Activated naive CD4-positive, alpha-beta T cell treated with anti-CD3 and anti-CD28 coated beads, Interleukin-2, amount 10 ng/mL, durations not matched to agents 7 days and 5 days (primary cell): ENCODE measurements around the gene VILL.
"Not testable (repeated sequence)": the region's sequence is repeated elsewhere in the genome, so short reads cannot be mapped to it uniquely, and the experiment has no call there.

ENCODE experiments used
- CTCF ChIA-PET: fragments of 350-600 bp; sonication (Branson Sonifier 250); formaldehyde crosslinking; loops from one replicate; lab custom pipeline; 2021; ENCODE audit warnings: antibody characterized with exemption; lab: Charles Lee
- DNase-seq: peaks from one replicate; pipeline ENCODE4 v3.0.0-alpha.2; 2020
- H3K27ac Mint-ChIP-seq: one replicate; pipeline ENCODE4 v1.8.0; 2021; ENCODE audit warnings: mild to moderate bottlenecking, moderate library complexity, mixed read lengths
- H3K27me3 Mint-ChIP-seq: one replicate; pipeline ENCODE4 v1.8.0; 2021; ENCODE audit warnings: mild to moderate bottlenecking, mixed read lengths
- H3K36me3 Mint-ChIP-seq: one replicate; pipeline ENCODE4 v1.8.0; 2021; ENCODE audit warnings: mixed read lengths
- H3K4me1 Mint-ChIP-seq: one replicate; pipeline ENCODE4 v1.8.0; 2021; ENCODE audit warnings: mixed read lengths
- H3K4me3 Mint-ChIP-seq: one replicate; pipeline ENCODE4 v1.8.0; 2021; ENCODE audit warnings: mild to moderate bottlenecking, moderate library complexity, mixed read lengths
- H3K9me3 Mint-ChIP-seq: one replicate; pipeline ENCODE4 v1.8.0; 2021; ENCODE audit warnings: mixed read lengths

Gene VILL

DNA sequence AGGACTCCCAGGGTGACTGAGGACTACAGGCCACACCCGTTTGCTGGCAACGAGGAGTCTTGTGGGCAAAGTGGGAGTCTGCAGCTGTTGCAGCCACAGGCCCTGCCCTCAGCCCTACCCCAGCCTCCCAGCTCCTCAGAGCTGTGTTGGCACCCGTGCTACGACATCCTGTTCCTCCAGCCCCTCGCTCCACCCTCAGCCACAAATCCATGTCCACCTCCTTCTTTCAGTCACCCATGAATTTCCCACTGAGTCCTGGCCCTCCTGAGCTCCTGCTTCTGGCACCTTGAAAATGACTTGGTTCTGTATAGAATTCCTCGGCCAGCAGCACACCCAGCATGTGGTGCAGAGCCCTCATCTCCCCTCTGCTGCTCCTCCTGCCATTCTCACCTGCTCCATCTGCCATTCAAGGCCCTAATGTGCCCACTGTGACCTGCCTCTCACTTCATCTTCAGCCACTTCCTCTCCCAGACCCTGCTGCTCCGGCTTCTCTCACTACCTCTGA, 20.9 kb upstream of the VILL start:
- H3K4me1 Mint-ChIP-seq: peaks cover 2% of the 10 kb centered on the region
- H3K27ac Mint-ChIP-seq: no peak overlapping the region

DNA sequence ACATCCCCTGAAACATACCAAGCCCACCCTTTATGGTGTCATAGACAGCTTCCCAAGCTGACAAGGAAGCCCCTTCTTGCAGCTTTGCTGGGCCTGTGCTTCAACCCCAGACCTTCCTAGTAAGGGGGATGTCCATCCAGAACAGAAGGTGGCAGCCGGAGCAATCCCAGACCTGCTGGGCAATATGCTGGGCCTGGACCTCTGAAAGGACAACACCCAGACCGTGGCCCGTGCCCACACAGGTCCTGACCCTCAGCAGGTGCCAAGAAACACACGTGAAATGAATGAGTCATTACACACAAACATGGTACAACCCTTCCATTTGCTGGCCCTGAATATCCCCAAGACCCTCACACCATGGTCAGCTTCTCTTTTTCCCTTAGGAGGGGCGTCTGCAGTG, 19.8 kb upstream of the VILL start:
- Mint-ChIP-seq H3K4me3 (no peak overlapping the region), H3K9me3 (no peaks in the 10 kb centered on the region), H3K27me3 (peaks cover 5% of the 10 kb centered on the region), H3K4me1 (peaks cover 6% of the 10 kb centered on the region), H3K27ac (no peak overlapping the region), H3K36me3 (no peaks in the 10 kb centered on the region)
- DNase-seq: no peak
- CTCF ChIA-PET: interaction anchor here (1.3 to 5.0 kb wide), 2 partner anchors 26 to 106 kb away, joined by 6 to 37 read pairs; no protein-coding TSS in a partner anchor

More for the DNA sequence above, 20.9 kb upstream of the VILL start:
- no peaks in the 10 kb centered on the region for H3K9me3 Mint-ChIP-seq
- H3K4me3 Mint-ChIP-seq: no peak overlapping the region
- CTCF ChIA-PET: interaction anchor here (0.8 to 5.0 kb wide), 5 partner anchors 13 to 105 kb away, joined by 3 to 37 read pairs (median 6); no protein-coding TSS in a partner anchor
- no peaks in the 10 kb centered on the region for H3K36me3 Mint-ChIP-seq
- H3K27me3 Mint-ChIP-seq: peaks cover 13% of the 10 kb centered on the region
- DNase-seq: no peak

DNA sequence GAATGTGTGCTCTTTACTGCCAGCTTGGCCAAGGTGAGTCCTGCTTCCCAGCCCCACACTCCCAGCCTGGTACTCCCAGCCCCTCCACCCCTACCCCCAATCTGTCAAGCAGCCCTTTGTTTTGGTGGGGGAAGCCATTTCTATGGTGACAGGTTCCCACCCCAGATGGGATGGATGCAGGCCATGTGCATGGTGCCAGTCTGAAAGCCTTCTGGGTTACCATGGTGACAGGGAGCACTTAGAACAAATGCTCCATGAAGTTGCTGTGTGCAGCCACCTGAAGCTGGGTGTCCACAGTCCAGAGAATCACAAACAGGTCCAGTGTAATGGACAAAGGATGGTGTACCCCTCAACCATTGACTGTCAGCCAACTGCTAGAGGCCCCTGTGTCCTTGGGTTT, 19.1 kb upstream of the VILL start:
- H3K36me3 Mint-ChIP-seq: no peaks in the 10 kb centered on the region
- H3K9me3 Mint-ChIP-seq: no peaks in the 10 kb centered on the region
- DNase-seq: no peak
- no peak overlapping the region for H3K4me3 Mint-ChIP-seq
- no peak overlapping the region for H3K27ac Mint-ChIP-seq
- CTCF ChIA-PET: interaction anchor here (5.2 kb wide), 1 partner anchor 31 kb away, joined by 60 read pairs; no protein-coding TSS in a partner anchor
- peaks cover 4% of the 10 kb centered on the region for H3K27me3 Mint-ChIP-seq
- H3K4me1 Mint-ChIP-seq: peaks cover 6% of the 10 kb centered on the region

DNA sequence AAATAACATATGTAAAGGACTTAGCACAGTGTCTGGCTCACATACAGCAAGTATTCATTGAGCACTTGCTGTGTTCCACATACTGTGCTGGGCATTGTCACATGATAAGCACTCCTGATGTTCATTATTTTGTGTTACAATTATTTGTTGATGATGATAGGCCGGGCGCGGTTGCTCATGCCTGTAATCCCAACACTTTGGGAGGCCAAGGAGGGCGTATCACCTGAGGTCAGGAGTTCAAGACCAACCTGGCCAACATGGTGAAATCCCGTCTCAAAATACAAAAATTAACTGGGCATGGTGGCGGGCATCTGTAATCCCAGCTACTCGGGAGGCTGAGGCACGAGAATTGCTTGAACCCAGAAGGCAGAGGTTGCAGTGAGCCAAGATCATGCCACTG, 18.5 kb upstream of the VILL start:
- H3K36me3 Mint-ChIP-seq, DNase-seq, H3K9me3 Mint-ChIP-seq, H3K27me3 Mint-ChIP-seq, H3K4me3 Mint-ChIP-seq, H3K27ac Mint-ChIP-seq, H3K4me1 Mint-ChIP-seq: not testable (repeated sequence)
- CTCF ChIA-PET: interaction anchor here (1.7 to 5.2 kb wide), 2 partner anchors 31 to 375 kb away, joined by 3 to 60 read pairs; partner anchors contain the start of gene XYLB

DNA sequence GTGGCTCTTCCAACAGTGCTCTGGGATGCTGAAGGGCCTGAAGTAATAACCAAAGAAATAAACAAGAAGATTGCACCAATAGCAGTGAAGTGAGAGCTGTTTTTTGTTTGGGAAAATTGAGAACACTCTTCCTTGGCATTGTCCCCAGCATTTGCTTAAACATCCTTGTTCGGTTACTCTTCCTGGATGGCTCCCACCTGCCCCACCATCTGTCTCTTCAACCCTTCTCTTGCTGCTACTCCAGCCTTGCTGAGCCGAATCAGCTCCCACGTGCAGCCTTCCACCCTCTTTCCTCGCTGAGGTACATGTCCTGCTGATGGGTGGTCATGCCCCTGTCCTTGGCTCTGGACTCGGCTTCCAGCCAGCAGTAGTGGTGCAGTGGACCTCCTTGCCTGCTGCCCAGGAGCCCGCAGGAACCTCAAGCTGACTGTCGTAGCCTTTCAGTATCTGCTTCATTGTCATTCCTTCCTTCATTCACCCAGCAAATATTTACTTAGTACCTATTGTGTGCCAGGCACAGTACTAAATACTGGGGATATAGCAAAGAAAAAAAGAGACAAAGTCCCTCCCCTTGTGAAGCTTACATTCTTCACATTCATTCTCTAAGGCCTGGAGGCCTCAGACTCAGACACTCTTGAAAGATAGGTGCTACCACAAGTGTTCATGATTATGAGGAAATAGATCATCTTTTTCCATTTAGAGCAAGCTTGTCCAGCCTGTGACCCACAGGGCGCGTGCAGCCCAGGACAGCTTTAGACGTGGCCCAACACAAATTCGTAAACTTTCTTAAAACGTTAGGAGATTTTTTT, 17.1 kb upstream of the VILL start:
- Mint-ChIP-seq H3K36me3 (no peaks in the 10 kb centered on the region), H3K4me1 (peaks cover 6% of the 10 kb centered on the region), H3K9me3 (no peaks in the 10 kb centered on the region), H3K27ac (no peak overlapping the region), H3K4me3 (no peak overlapping the region), H3K27me3 (no peaks in the 10 kb centered on the region)
- DNase-seq: no peak
- CTCF ChIA-PET: interaction anchor here (0.6 to 5.2 kb wide), 15 partner anchors 8 to 690 kb away, joined by 3 to 60 read pairs (median 5); partner anchors contain the start of genes DLEC1, EXOG and XYLB

DNA sequence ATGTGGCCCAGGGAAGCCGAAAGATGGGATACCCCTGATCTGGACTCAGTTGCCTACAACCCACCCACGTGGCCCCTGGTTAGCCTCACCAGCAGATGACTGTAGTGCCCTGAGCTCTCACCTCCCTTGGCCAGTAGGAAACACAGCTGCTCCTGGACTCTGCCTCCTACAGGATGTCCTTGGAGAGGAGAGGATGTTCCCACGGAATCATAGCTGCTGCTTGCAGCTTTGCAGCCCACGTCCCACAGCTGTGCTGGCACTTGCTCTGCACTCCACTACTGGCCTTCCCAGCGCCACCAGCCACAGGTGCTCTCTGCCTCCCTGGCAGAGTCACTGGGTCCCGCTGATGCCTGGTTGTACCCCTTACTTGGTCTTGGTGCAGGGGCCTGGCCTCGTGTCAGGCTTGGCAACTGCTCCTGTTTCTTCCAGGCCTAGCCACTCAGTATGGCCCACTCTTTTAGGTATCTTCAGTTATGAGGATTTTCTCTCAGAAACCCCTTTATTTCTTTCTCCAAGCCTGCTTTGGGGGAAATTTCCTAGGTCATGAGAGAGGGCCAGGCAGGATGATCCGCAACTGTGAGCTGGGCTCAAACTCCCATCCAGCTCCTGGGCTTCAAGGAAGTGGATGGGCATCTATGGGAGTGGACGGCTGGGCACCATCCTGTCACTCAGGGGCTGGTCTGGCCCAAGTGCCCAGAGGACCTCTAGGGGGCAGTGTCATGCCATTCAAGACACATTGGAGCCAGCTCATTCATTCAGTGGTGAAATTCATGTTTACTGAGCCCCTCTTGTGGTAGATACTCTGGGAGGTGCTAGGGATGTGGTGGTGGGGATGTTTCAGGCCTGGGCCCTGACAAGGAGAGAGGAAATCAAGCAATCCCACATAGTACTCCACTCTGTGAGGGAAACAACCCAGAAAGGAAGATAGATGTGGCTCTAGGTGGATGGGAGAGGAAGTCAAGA, 16.2 kb upstream of the VILL start:
- Mint-ChIP-seq H3K27ac (no peak overlapping the region), H3K27me3 (no peaks in the 10 kb centered on the region)
- DNase-seq: peak; percentile 82

DNA sequence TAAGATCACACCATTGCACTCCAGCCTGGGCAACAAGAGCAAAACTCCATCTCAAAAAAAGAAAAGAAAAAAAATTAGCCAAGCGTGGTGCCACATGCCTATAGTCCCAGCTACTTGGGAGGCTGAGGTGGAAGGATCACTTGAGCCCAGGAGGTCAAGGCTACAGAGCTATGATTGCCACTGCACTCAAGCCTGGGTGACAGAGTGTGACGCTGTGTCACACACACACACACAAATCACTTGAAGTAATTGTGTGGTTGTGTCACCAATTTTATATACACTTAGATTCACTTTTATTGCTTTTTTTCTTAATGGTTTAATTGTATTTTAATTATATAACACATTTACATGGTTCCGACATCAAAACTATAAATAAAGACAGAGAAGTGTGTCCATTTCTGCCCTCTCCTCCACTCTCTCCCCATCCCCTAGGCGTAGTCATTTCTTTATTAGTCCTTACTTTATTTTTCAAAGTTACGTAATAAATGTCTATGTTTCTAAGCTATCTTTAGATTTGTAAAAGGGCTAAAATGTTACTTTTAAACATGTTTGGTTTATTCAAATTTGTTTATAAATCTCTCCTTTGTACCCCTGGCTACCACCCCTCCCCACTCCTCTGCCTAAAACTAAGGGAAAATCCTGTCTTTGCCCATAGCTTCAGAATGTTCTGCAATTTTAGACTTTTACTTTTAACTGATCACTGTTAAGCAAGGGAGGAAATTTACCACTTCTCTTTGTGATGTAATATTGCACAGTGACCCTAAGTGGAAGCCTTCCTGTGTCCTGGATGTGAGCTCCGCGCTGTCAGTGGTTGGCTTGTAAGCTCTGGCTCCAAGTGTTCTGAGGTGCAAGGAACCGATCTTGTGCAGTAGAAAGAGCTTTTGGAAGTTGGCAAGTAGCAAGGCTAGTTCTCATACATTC, 10.8 kb upstream of the VILL start:
- CTCF ChIA-PET: interaction anchor here (1.0 to 1.8 kb wide), 5 partner anchors 12 to 672 kb away, joined by 3 to 9 read pairs (median 3); no protein-coding TSS in a partner anchor
- H3K27ac Mint-ChIP-seq: no peak overlapping the region
- no peak for DNase-seq
- H3K27me3 Mint-ChIP-seq: no peaks in the 10 kb centered on the region
- no peaks in the 10 kb centered on the region for H3K36me3 Mint-ChIP-seq
- peaks cover 3% of the 10 kb centered on the region for H3K4me1 Mint-ChIP-seq
- H3K9me3 Mint-ChIP-seq: no peaks in the 10 kb centered on the region
- no peak overlapping the region for H3K4me3 Mint-ChIP-seq

More for the DNA sequence above, 16.2 kb upstream of the VILL start:
- Mint-ChIP-seq H3K36me3 (no peaks in the 10 kb centered on the region), H3K4me1 (peaks cover 6% of the 10 kb centered on the region), H3K4me3 (no peak overlapping the region), H3K9me3 (no peaks in the 10 kb centered on the region)
- CTCF ChIA-PET: interaction anchor here (0.6 to 5.2 kb wide), 27 partner anchors 9 to 689 kb away, joined by 3 to 60 read pairs (median 4); partner anchors contain the start of genes DLEC1, EXOG and XYLB

DNA sequence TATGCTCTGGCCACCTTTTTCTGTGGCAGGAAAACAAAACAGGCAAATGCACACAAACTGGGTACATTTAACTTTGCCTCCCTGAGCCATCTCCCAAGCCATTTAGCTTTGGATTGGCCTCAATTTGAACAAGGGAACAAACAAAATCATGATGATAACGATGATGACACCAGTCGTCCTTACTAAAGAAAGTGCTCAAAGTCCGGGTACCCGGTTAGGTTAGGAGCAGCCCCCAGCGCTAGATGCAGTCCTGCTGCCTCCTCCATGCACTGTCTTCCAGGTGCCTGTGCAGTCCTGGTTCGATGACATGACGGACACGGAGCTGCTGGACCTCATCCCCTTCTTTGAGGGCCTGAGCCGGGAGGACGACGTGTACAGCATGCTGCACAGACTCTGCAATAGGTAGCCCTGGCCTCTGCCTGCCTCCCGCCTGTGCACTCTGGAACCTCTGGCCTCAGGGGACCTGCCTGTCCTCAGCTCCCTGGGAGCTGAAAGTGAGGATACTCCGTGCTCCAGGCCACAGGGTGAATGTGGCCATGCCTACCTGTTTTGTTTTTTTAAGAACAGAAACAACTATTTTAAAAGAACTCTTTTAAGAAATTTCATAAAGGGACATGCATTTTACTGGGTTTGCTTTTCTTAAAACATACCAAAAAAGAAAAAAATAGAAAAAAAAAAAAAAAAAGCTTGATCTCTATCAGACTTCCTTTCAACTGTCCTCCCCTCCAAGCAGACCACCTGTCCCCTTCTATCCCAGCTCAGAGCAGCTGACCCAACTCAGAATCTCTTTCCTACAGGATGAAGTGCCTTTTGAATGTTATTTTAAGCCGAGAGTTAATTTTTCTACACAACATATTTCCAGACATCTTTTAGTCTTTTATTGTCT, 9.9 kb upstream of the VILL start:
- H3K9me3 Mint-ChIP-seq: no peaks in the 10 kb centered on the region
- H3K36me3 Mint-ChIP-seq: no peaks in the 10 kb centered on the region
- CTCF ChIA-PET: interaction anchor here (1.0 to 1.8 kb wide), 3 partner anchors 13 to 671 kb away, joined by 3 to 9 read pairs (median 4); no protein-coding TSS in a partner anchor
- H3K4me1 Mint-ChIP-seq: no peaks in the 10 kb centered on the region
- no peak overlapping the region for H3K4me3 Mint-ChIP-seq
- H3K27ac Mint-ChIP-seq: no peak overlapping the region
- DNase-seq: no peak
- no peaks in the 10 kb centered on the region for H3K27me3 Mint-ChIP-seq

DNA sequence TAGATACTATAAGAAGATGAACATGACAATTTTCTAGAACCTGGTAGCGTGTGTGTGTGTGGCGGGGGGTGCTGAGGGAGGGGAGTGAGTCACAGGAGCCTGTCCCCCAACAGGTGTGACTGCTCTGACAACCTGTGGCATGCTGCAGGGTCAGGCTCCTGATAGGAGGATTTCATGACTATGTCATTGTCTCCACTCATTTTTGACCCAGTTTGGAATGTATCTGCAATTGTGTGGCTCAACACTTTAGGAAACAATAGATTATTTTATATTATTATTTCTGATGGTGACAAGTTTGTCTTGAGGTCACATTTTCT, 9.3 kb upstream of the VILL start:
- Mint-ChIP-seq H3K9me3 (no peaks in the 10 kb centered on the region), H3K4me1 (no peaks in the 10 kb centered on the region), H3K27me3 (no peaks in the 10 kb centered on the region), H3K36me3 (no peaks in the 10 kb centered on the region), H3K4me3 (no peak overlapping the region), H3K27ac (no peak overlapping the region)
- CTCF ChIA-PET: no interaction called here
- no peak for DNase-seq

DNA sequence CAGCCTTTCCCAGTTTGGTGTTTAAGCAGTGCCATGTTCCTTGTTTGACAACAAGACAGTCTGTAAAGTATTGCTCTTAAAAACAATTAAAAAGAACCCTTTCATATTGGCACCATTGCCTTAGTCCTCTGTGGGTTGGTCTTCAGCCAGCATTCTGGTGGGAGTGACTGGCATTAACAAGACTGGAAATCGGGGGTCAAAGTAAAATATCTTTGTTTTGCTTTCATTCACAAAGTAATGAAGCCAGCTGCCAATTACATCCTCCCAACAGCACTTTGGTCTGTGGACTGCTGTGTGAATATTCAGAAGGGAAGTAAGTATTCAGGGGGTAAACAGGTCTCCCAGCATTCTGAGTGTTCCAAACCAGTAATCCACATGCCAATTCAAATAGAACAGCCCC, 8.3 kb upstream of the VILL start:
- no peak for DNase-seq
- Mint-ChIP-seq H3K9me3 (no peaks in the 10 kb centered on the region), H3K4me3 (no peak overlapping the region), H3K4me1 (no peaks in the 10 kb centered on the region), H3K27me3 (no peaks in the 10 kb centered on the region), H3K27ac (no peak overlapping the region), H3K36me3 (no peaks in the 10 kb centered on the region)
- CTCF ChIA-PET: interaction anchor here (1.3 kb wide), 2 partner anchors 13 to 15 kb away, joined by 3 to 4 read pairs; no protein-coding TSS in a partner anchor

DNA sequence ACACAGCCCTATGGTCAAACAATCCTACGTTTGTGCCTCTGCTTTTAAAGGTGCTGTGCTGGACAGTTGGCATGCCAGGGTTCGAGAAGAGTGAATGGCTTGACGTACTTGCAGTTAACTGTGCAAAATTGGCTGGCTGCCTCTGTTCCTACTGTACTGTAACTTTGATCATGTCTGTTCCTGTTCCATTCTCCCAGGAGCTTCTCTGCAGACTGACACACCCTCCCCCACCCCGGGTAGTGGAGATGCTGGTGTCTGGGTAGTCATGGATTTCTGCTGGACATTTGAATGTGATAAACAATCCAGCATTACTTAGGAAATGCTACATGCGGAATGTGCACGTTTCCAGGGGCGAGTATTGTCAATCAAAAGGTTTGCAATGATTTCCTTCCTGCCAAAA, 6.5 kb upstream of the VILL start:
- no peak overlapping the region for H3K27ac Mint-ChIP-seq
- DNase-seq: no peak
- no peaks in the 10 kb centered on the region for H3K36me3 Mint-ChIP-seq
- H3K27me3 Mint-ChIP-seq: no peaks in the 10 kb centered on the region
- CTCF ChIA-PET: interaction anchor here (0.6 to 1.4 kb wide), 2 partner anchors 9 to 17 kb away, joined by 3 to 4 read pairs; no protein-coding TSS in a partner anchor
- H3K4me3 Mint-ChIP-seq: no peak overlapping the region
- H3K9me3 Mint-ChIP-seq: no peaks in the 10 kb centered on the region
- peaks cover 3% of the 10 kb centered on the region for H3K4me1 Mint-ChIP-seq

DNA sequence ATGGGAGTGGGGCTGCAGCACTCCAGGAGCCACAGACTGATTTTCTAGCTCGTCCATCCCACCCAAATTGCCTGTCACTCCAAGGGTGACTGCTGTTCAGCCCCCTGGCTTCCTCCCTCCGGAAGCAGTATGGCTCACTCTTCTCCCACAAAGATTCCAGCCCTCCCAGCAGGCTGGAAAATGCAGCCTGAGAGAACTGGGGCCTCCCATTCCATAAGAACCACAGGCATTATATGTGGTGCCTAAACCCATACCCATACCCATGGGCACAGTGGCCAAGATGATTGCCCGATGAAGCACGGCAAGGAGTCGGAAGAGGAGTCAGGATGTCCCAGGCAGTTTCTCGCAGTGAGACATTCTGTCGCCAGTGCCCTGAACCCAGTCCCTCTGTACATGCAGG, 6.0 kb upstream of the VILL start:
- CTCF ChIA-PET: interaction anchor here (0.9 to 2.6 kb wide), 2 partner anchors 10 to 19 kb away, joined by 3 to 17 read pairs; no protein-coding TSS in a partner anchor
- H3K4me1 Mint-ChIP-seq: peaks cover 3% of the 10 kb centered on the region
- no peak overlapping the region for H3K27ac Mint-ChIP-seq
- H3K36me3 Mint-ChIP-seq: no peaks in the 10 kb centered on the region
- H3K4me3 Mint-ChIP-seq: no peak overlapping the region
- no peaks in the 10 kb centered on the region for H3K9me3 Mint-ChIP-seq
- no peaks in the 10 kb centered on the region for H3K27me3 Mint-ChIP-seq
- DNase-seq: no peak
